Mesendoderm (in vitro differentiated cells): ENCODE measurements around the gene ABRAXAS1.

Source experiments
- DNase-seq: peaks from one replicate; pipeline ENCODE4 v3.0.0; 2013
- H2AK5ac ChIP-seq: 2 replicates; pipeline ENCODE4 v1.6.1; 2013; ENCODE audit warnings: low read length, inconsistent platforms
- H2BK120ac ChIP-seq: 2 replicates; pipeline ENCODE4 v1.6.1; 2013; ENCODE audit warnings: low read depth, mild to moderate bottlenecking, low read length, moderate library complexity, mixed read lengths
- H2BK15ac ChIP-seq: replicated peaks from 2 replicates; pipeline ENCODE4 v1.6.1; 2013; ENCODE audit warnings: low read depth, mild to moderate bottlenecking, moderate library complexity
- H2BK5ac ChIP-seq: 2 replicates; pipeline ENCODE4 v1.6.1; 2013; ENCODE audit warnings: low read length, inconsistent platforms
- H3K18ac ChIP-seq: 2 replicates; pipeline ENCODE4 v1.6.1; 2013; ENCODE audit warnings: mild to moderate bottlenecking, low read length, mixed read lengths
- H3K23ac ChIP-seq: one replicate; pipeline ENCODE4 v1.6.1; 2013; ENCODE audit warnings: low read length
- H3K27ac ChIP-seq: 2 replicates; pipeline ENCODE4 v1.5.1; 2013; ENCODE audit warnings: low read depth, mild to moderate bottlenecking, inconsistent platforms, low read length, moderate library complexity
- H3K27me3 ChIP-seq: 2 replicates; pipeline ENCODE4 v1.6.1; 2013; ENCODE audit warnings: low read length, control low read depth, mild to moderate bottlenecking, inconsistent platforms; ENCODE audit not compliant: insufficient read depth, poor library complexity
- H3K36me3 ChIP-seq: 2 replicates; pipeline ENCODE4 v1.6.1; 2013; ENCODE audit warnings: low read length, inconsistent platforms; ENCODE audit not compliant: control insufficient read depth, insufficient read depth
- H3K4ac ChIP-seq: one replicate; pipeline ENCODE4 v1.6.1; 2013; ENCODE audit warnings: low read depth, mild to moderate bottlenecking, low read length, moderate library complexity
- H3K4me1 ChIP-seq: 2 replicates; pipeline ENCODE4 v1.6.1; 2013; ENCODE audit warnings: low read depth, low read length, inconsistent platforms; ENCODE audit not compliant: control insufficient read depth
- H3K4me2 ChIP-seq: 2 replicates; pipeline ENCODE4 v1.6.1; 2013; ENCODE audit warnings: low read length
- H3K4me3 ChIP-seq: 2 replicates; pipeline ENCODE4 v1.5.1; 2013; ENCODE audit warnings: mild to moderate bottlenecking, low read length
- H3K56ac ChIP-seq: one replicate; pipeline ENCODE4 v1.6.1; 2013; ENCODE audit warnings: low read length
- H3K79me1 ChIP-seq: 2 replicates; pipeline ENCODE4 v1.6.1; 2013; ENCODE audit warnings: low read length, inconsistent platforms
- H3K79me2 ChIP-seq: 2 replicates; pipeline ENCODE4 v1.6.1; 2013; ENCODE audit warnings: mild to moderate bottlenecking, low read length; ENCODE audit not compliant: control insufficient read depth, insufficient read depth
- H3K9ac ChIP-seq: 2 replicates; pipeline ENCODE4 v1.6.1; 2013; ENCODE audit warnings: low read length, inconsistent platforms
- H4K5ac ChIP-seq: one replicate; pipeline ENCODE4 v1.6.1; 2013; ENCODE audit warnings: low read length
- H4K8ac ChIP-seq: one replicate; pipeline ENCODE4 v1.6.1; 2013; ENCODE audit warnings: low read depth, mild to moderate bottlenecking, control low read depth, low read length, moderate library complexity
- whole genome bisulfite sequencing: extraction: QIAGEN DNeasy Blood & Tissue Kit; methylation state at CpG from one replicate; pipeline ENCODE4 v1.1.7; 2013; ENCODE audit warnings: low lambda C conversion rate, missing lambda C conversion rate; ENCODE audit not compliant: insufficient coverage; ENCODE audit errors: extremely low coverage; 5-methylcytosine and 5-hydroxymethylcytosine counted together

ABRAXAS1 gene

DNA sequence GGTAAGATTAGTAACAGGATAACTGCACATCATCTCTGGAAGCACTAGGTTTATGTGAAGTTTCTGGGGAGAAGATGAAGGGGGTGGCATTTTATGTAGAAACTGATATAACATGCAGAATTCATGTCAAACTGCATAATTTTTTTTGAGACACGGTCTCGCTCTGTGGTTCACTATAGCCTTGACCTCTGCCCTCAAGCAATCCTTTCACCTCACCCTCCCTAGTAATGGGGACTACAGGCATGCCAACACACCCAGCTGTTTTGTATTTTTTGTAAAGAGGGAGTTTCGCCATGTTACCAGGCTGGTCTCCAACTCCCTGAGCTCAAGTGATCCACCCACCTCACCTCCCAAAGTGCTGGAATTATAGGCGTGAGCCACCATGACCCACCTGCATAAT, 11.5 kb downstream of the ABRAXAS1 start:
- H4K8ac ChIP-seq: no peak overlapping the region
- no peaks in the 10 kb centered on the region for H3K36me3 ChIP-seq
- H3K27me3 ChIP-seq: no peaks in the 10 kb centered on the region
- no peak overlapping the region for H3K56ac ChIP-seq
- H3K4me2 ChIP-seq: no peak overlapping the region
- H3K4ac ChIP-seq: no peak overlapping the region
- no peaks in the 10 kb centered on the region for H3K4me1 ChIP-seq
- no peak overlapping the region for H3K9ac ChIP-seq
- no peak overlapping the region for H2AK5ac ChIP-seq
- H3K18ac ChIP-seq: no peak overlapping the region
- no peaks in the 10 kb centered on the region for H3K79me1 ChIP-seq
- no peak overlapping the region for H3K27ac ChIP-seq
- H2BK15ac ChIP-seq: no peak overlapping the region
- no CpG with 5 or more reads among the region's 4 CpGs for WGBS
- H3K23ac ChIP-seq: no peak overlapping the region
- no peak overlapping the region for H3K4me3 ChIP-seq
- no peaks in the 10 kb centered on the region for H3K79me2 ChIP-seq
- DNase-seq: no peak
- no peak overlapping the region for H4K5ac ChIP-seq
- H2BK5ac ChIP-seq: no peak overlapping the region
- H2BK120ac ChIP-seq: no peak overlapping the region

DNA sequence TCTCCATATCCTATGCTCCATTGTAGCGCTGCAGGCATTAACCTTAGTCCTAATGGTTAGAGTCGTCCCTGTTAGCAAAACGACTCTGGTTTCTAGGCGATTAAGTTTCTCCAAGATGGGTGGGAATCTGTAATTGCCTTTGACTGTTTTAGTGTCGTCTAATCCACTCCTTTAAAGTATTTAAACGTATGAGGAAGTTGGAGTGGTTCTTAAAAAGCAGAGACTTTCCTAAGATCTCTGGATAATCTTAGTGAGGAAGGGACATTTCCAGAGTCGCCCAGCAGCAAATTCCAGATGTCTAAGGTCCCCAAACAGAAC, 28.8 kb downstream of the ABRAXAS1 start:
- Histone ChIP-seq H3K27ac (no peak overlapping the region), H3K4me2 (peak overlapping the region; percentile 71), H3K79me2 (peaks cover 14% of the 10 kb centered on the region), H3K18ac (no peak overlapping the region), H4K8ac (no peak overlapping the region), H2AK5ac (no peak overlapping the region), H2BK5ac (no peak overlapping the region), H3K56ac (peak overlapping the region; percentile 88), H4K5ac (peak overlapping the region; percentile 36), H3K4me1 (peaks cover 3% of the 10 kb centered on the region), H3K9ac (peak overlapping the region; percentile 83), H3K4me3 (peak overlapping the region; percentile 95), H2BK15ac (no peak overlapping the region), H3K79me1 (peaks cover 9% of the 10 kb centered on the region), H3K36me3 (no peaks in the 10 kb centered on the region), H3K27me3 (no peaks in the 10 kb centered on the region), H3K4ac (no peak overlapping the region), H2BK120ac (no peak overlapping the region), H3K23ac (no peak overlapping the region)
- whole genome bisulfite sequencing: no CpG with 5 or more reads among the region's 7 CpGs
- no peak for DNase-seq

DNA sequence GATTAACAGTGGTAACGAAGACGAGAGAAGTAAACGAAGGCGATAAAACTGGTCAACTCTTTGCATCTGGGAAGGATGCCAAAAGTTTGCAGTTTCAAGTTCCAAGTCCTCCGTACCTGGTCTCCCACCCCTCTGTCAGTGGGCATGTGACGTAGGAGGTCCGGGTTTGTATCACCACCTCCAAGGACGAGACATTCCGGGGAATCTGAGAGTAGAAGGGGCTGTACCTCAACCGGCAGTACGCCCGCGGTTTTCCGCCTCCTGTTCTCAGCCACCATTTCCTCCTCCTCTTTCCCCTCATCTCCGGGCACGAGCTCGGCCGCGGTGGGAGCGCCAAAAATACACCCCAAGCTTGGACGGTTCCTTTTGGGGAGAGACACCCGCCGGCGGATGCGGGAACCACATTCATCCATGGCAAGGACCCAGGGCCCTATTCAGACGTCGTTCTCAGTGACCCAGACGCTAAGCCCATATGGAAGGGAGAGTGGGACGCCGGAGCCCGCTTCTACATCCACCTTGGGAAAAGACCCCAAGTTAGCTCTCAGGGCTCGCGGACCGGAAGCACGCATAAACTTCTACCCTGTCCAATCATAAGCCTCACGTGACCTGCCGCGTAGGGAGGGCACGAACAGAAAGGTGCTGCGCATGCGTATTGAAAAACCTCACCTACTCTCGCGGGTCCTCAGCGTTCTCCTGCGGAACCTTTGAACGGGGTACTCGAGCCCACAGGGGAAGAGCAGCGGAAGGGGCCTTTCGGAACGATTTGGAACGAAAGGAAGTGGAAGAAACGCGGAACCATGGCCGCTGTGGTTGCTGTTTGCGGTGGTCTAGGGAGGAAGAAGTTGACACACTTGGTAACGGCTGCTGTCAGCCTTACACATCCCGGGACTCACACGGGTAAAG, 29.4 kb downstream of the ABRAXAS1 start, which contains the start of the genes HELQ and MRPS18C:
TSS of gene HELQ (minus strand) at position 543 of the 903 bp plus-strand sequence. CDS start at position 413, 130 bp downstream.
TSS of gene MRPS18C (plus strand) at position 778 of the 903 bp plus-strand sequence. CDS start at position 798, 20 bp downstream.
- Histone ChIP-seq H3K4me2 (peak within 1 kb of the TSS; percentile 92), H4K8ac (no peak within 1 kb of the TSS), H2BK120ac (no peak within 1 kb of the TSS), H2AK5ac (no peak within 1 kb of the TSS), H3K56ac (peak within 1 kb of the TSS; percentile 97), H2BK5ac (peak within 1 kb of the TSS; percentile 43), H4K5ac (peak within 1 kb of the TSS; percentile 36), H3K36me3 (no peaks in the 10 kb centered on the region), H3K23ac (no peak within 1 kb of the TSS), H2BK15ac (no peak within 1 kb of the TSS), H3K18ac (peak within 1 kb of the TSS; percentile 17), H3K79me2 (peaks cover 14% of the 10 kb centered on the region), H3K27ac (peak within 1 kb of the TSS; percentile 29), H3K9ac (peak within 1 kb of the TSS; percentile 95), H3K4ac (no peak within 1 kb of the TSS), H3K79me1 (peaks cover 9% of the 10 kb centered on the region), H3K4me3 (peak within 1 kb of the TSS; percentile 96), H3K27me3 (no peaks in the 10 kb centered on the region), H3K4me1 (peaks cover 3% of the 10 kb centered on the region)
- DNase-seq: peak; percentile 99
- WGBS: no CpG with 5 or more reads among the region's 58 CpGs

DNA sequence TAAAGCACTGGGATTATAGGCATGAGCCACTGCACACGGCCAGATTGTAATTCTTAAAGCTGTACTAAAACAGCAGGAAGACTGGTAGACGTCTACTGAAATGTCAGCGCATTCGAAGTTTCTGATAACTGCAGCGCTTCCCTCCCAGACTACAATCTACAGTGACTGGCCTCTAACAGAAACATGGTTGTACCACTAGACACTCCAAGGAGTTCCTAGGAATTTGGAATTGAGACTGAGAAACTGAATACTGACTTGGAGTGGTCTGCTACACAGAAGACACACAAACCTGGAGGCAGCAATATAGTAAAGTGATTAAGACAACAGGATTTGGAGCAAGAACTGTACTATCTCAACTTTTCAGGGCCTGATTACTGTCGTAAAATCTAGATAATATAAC, 30.2 kb downstream of the ABRAXAS1 start:
- Histone ChIP-seq H3K9ac (peak overlapping the region; percentile 95), H3K56ac (peak overlapping the region; percentile 97), H3K4me3 (peak overlapping the region; percentile 96), H2BK15ac (no peak overlapping the region), H3K4ac (no peak overlapping the region), H3K79me2 (peaks cover 14% of the 10 kb centered on the region), H3K27ac (no peak overlapping the region), H4K5ac (no peak overlapping the region), H4K8ac (peak overlapping the region; percentile 76), H3K4me1 (peaks cover 3% of the 10 kb centered on the region), H2BK5ac (no peak overlapping the region), H3K79me1 (peaks cover 9% of the 10 kb centered on the region), H2AK5ac (no peak overlapping the region), H3K36me3 (no peaks in the 10 kb centered on the region), H3K23ac (no peak overlapping the region), H3K4me2 (peak overlapping the region; percentile 92), H3K18ac (no peak overlapping the region), H2BK120ac (no peak overlapping the region), H3K27me3 (no peaks in the 10 kb centered on the region)
- WGBS: no CpG with 5 or more reads among the region's 6 CpGs
- DNase-seq: no peak

DNA sequence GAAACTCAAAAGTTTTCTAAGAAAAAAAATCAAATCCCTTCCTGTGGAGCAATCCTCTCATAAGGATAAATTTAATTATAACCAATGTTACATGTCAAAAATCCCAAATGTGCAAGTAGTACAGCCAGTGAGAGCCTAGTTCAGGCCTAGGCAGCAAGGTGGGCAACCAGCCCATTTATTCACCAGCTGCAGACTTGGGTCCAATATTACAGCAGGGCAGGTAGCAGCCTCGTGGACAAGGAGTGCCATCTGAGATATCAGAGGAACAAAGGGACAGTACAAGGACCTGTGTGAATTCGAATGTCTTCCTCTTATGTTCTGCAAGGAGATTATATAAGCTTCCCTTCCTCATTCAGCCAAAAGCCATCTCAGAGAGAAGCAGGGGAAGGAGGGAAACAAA, 35.9 kb downstream of the ABRAXAS1 start:
- no peak overlapping the region for H4K5ac ChIP-seq
- H2BK120ac ChIP-seq: no peak overlapping the region
- H4K8ac ChIP-seq: no peak overlapping the region
- no peaks in the 10 kb centered on the region for H3K27me3 ChIP-seq
- no peak overlapping the region for H3K27ac ChIP-seq
- no peak overlapping the region for H3K23ac ChIP-seq
- DNase-seq: no peak
- no peak overlapping the region for H2AK5ac ChIP-seq
- H3K4me3 ChIP-seq: no peak overlapping the region
- H3K18ac ChIP-seq: no peak overlapping the region
- no peak overlapping the region for H2BK5ac ChIP-seq
- no peaks in the 10 kb centered on the region for H3K36me3 ChIP-seq
- no peak overlapping the region for H3K4ac ChIP-seq
- H3K9ac ChIP-seq: no peak overlapping the region
- peaks cover 2% of the 10 kb centered on the region for H3K79me1 ChIP-seq
- no CpG with 5 or more reads among the region's 2 CpGs for WGBS
- H3K4me1 ChIP-seq: no peaks in the 10 kb centered on the region
- H3K56ac ChIP-seq: no peak overlapping the region
- no peak overlapping the region for H2BK15ac ChIP-seq
- no peak overlapping the region for H3K4me2 ChIP-seq
- H3K79me2 ChIP-seq: no peaks in the 10 kb centered on the region
